ENCODE results near the gene XYLT1. TPM values are rescaled to one million over a fixed set of nuclear protein-coding genes. Genes with fewer than 3 reads are reported as not detected.

The XYLT1 gene
- total RNA-seq, 1 experiment from 2014 or later: 7.5 TPM

GRCh38 chr16:17276010-17276530 lies 194.7 kb downstream of the XYLT1 start:
- Mint-ChIP-seq H3K27me3 (ENCODE audit: unreplicated experiment) (no peaks in the 10 kb centered on the region), H3K27ac (ENCODE audit: unreplicated experiment) (peak overlapping the region; percentile 80), H3K4me1 (ENCODE audit: low read depth, unreplicated experiment) (peaks cover 68% of the 10 kb centered on the region), H3K36me3 (ENCODE audit: insufficient read depth, unreplicated experiment) (peaks cover 37% of the 10 kb centered on the region), H3K9me3 (ENCODE audit: low read depth, unreplicated experiment) (no peaks in the 10 kb centered on the region), H3K4me3 (ENCODE audit: low read depth, unreplicated experiment) (peak overlapping the region; percentile 3)
- CTCF ChIA-PET: interaction anchor here (1.1 to 1.9 kb wide), 6 partner anchors 10 to 192 kb away, joined by 3 to 8 read pairs (median 5); no protein-coding TSS in a partner anchor
- intact Hi-C loops (cut with micrococcal nuclease; ENCODE audit: unreplicated experiment): loop anchor here (5.0 kb wide), 1 partner anchor 301 kb away; no protein-coding TSS in a partner anchor
- BruUV-seq (replicated peaks): no TSS peak
- DNase-seq: no peak
- no peak for TF ChIP-seq CTCF (IDR thresholded peaks at IDR 0.05; ENCODE audit: unreplicated experiment)

- peak; percentile 83 for DNase-seq
- CTCF ChIA-PET: interaction anchor here (0.6 to 1.9 kb wide), 10 partner anchors 8 to 193 kb away, joined by 3 to 8 read pairs (median 4); no protein-coding TSS in a partner anchor
- Mint-ChIP-seq H3K9me3 (ENCODE audit: low read depth, unreplicated experiment) (no peaks in the 10 kb centered on the region), H3K27me3 (ENCODE audit: unreplicated experiment) (no peaks in the 10 kb centered on the region), H3K4me1 (ENCODE audit: low read depth, unreplicated experiment) (peaks cover 76% of the 10 kb centered on the region), H3K27ac (ENCODE audit: unreplicated experiment) (peak overlapping the region; percentile 80), H3K4me3 (ENCODE audit: low read depth, unreplicated experiment) (peak overlapping the region; percentile 3), H3K36me3 (ENCODE audit: insufficient read depth, unreplicated experiment) (peaks cover 41% of the 10 kb centered on the region)
- intact Hi-C loops (cut with micrococcal nuclease; ENCODE audit: unreplicated experiment): loop anchor here (1.0 to 5.0 kb wide), 4 partner anchors 29 to 302 kb away; no protein-coding TSS in a partner anchor
- TF ChIP-seq CTCF (IDR thresholded peaks at IDR 0.05; ENCODE audit: unreplicated experiment): no peak
- BruUV-seq (replicated peaks): no TSS peak
Observed at GRCh38 chr16:17275076-17276009, 195.4 kb downstream of the XYLT1 start.

- intact Hi-C loops (cut with micrococcal nuclease; ENCODE audit: unreplicated experiment): loop anchor here (5.0 kb wide), 1 partner anchor 61 kb away; no protein-coding TSS in a partner anchor
- DNase-seq: peak; percentile 63
- no peaks in the 10 kb centered on the region for H3K9me3 Mint-ChIP-seq (ENCODE audit: low read depth, unreplicated experiment)
- H3K27ac Mint-ChIP-seq (ENCODE audit: unreplicated experiment): peak overlapping the region; percentile 97
- peaks cover 41% of the 10 kb centered on the region for H3K36me3 Mint-ChIP-seq (ENCODE audit: insufficient read depth, unreplicated experiment)
- H3K27me3 Mint-ChIP-seq (ENCODE audit: unreplicated experiment): no peaks in the 10 kb centered on the region
- peak overlapping the region; percentile 34 for H3K4me3 Mint-ChIP-seq (ENCODE audit: low read depth, unreplicated experiment)
- CTCF ChIA-PET: interaction anchor here (0.9 to 1.4 kb wide), 3 partner anchors 68 to 195 kb away, joined by 4 to 7 read pairs (median 5); no protein-coding TSS in a partner anchor
- H3K4me1 Mint-ChIP-seq (ENCODE audit: low read depth, unreplicated experiment): peaks cover 72% of the 10 kb centered on the region
- BruUV-seq (replicated peaks): no TSS peak
- TF ChIP-seq CTCF (IDR thresholded peaks at IDR 0.05; ENCODE audit: unreplicated experiment): no peak
Observed at GRCh38 chr16:17273142-17273561, 197.6 kb downstream of the XYLT1 start.

GRCh38 chr16:17272716-17273115 lies 198.0 kb downstream of the XYLT1 start:
- Mint-ChIP-seq H3K36me3 (ENCODE audit: insufficient read depth, unreplicated experiment) (peaks cover 41% of the 10 kb centered on the region), H3K27me3 (ENCODE audit: unreplicated experiment) (no peaks in the 10 kb centered on the region), H3K4me3 (ENCODE audit: low read depth, unreplicated experiment) (peak overlapping the region; percentile 34), H3K27ac (ENCODE audit: unreplicated experiment) (peak overlapping the region; percentile 97), H3K4me1 (ENCODE audit: low read depth, unreplicated experiment) (peaks cover 68% of the 10 kb centered on the region), H3K9me3 (ENCODE audit: low read depth, unreplicated experiment) (no peaks in the 10 kb centered on the region)
- intact Hi-C loops (cut with micrococcal nuclease; ENCODE audit: unreplicated experiment): loop anchor here (5.0 kb wide), 1 partner anchor 60 kb away; no protein-coding TSS in a partner anchor
- CTCF ChIA-PET: interaction anchor here (0.9 to 1.4 kb wide), 4 partner anchors 19 to 195 kb away, joined by 3 to 7 read pairs (median 4); no protein-coding TSS in a partner anchor
- no peak for DNase-seq
- no peak for TF ChIP-seq CTCF (IDR thresholded peaks at IDR 0.05; ENCODE audit: unreplicated experiment)
- no TSS peak for BruUV-seq (replicated peaks)
